IMR-90 (cell line): ENCODE results near the gene IFIT2.

Experiments
- BHLHE40 ChIP-seq: fragments of 150-350 bp; IDR thresholded peaks from 2 replicates; pipeline ENCODE4 v1.6.1; 2016; ENCODE audit warnings: mild to moderate bottlenecking, low read depth, low read length
- CEBPB ChIP-seq: IDR thresholded peaks from 2 replicates; pipeline ENCODE4 v1.6.1; 2012; ENCODE audit warnings: low read depth, low read length, improper control_type of control experiment
- MAFK ChIP-seq: IDR thresholded peaks from 2 replicates; pipeline ENCODE4 v1.6.1; 2012; ENCODE audit warnings: low read depth, low read length, improper control_type of control experiment
- MXI1 ChIP-seq: IDR thresholded peaks from 2 replicates; pipeline ENCODE4 v1.6.1; 2012; ENCODE audit warnings: low read depth, mild to moderate bottlenecking, low read length, moderate library complexity, borderline replicate concordance
- POLR2A ChIP-seq: IDR thresholded peaks from 2 replicates; pipeline ENCODE4 v1.6.1; 2012; ENCODE audit warnings: mild to moderate bottlenecking, low read depth, low read length
- RCOR1 ChIP-seq: IDR thresholded peaks from 2 replicates; pipeline ENCODE4 v1.6.1; 2012; ENCODE audit warnings: mild to moderate bottlenecking, low read length, improper control_type of control experiment; ENCODE audit not compliant: insufficient replicate concordance
- RFX5 ChIP-seq: IDR thresholded peaks from 2 replicates; pipeline ENCODE4 v1.8.0; 2012; ENCODE audit warnings: low read depth, mild to moderate bottlenecking, low read length, moderate library complexity
- SMC3 ChIP-seq: fragments of 150-350 bp; IDR thresholded peaks from 2 replicates; pipeline ENCODE4 v1.6.1; 2016; ENCODE audit warnings: low read depth, mild to moderate bottlenecking, antibody characterized with exemption, low read length, moderate library complexity
- TF ChIP-seq, protein P1 (sequence below): conservative IDR thresholded peaks from 2 replicates; pipeline ENCODE4 v1.5.1; 2012; ENCODE audit warnings: mild to moderate bottlenecking, low read depth, low read length, improper control_type of control experiment

- TF ChIP-seq POLR2A, result no peak
- TF ChIP-seq, protein P1, sequence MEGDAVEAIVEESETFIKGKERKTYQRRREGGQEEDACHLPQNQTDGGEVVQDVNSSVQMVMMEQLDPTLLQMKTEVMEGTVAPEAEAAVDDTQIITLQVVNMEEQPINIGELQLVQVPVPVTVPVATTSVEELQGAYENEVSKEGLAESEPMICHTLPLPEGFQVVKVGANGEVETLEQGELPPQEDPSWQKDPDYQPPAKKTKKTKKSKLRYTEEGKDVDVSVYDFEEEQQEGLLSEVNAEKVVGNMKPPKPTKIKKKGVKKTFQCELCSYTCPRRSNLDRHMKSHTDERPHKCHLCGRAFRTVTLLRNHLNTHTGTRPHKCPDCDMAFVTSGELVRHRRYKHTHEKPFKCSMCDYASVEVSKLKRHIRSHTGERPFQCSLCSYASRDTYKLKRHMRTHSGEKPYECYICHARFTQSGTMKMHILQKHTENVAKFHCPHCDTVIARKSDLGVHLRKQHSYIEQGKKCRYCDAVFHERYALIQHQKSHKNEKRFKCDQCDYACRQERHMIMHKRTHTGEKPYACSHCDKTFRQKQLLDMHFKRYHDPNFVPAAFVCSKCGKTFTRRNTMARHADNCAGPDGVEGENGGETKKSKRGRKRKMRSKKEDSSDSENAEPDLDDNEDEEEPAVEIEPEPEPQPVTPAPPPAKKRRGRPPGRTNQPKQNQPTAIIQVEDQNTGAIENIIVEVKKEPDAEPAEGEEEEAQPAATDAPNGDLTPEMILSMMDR, result no peak
- no peak for TF ChIP-seq RFX5
- no peak for TF ChIP-seq MAFK
- peak; percentile 58; the same call in 1 of the 2 replicates for TF ChIP-seq CEBPB
- TF ChIP-seq RCOR1, result no peak
- no peak for TF ChIP-seq BHLHE40
- TF ChIP-seq MXI1, result no peak
- no peak for TF ChIP-seq SMC3
Observed at GRCh38 chr10:89283936-89284475, 17.8 kb upstream of the IFIT2 start.
